Vagina (tissue), 2 donors: Measurements from ENCODE around the gene PPP1R14C.

Experiments used
- POLR2A ChIP-seq, 2 donors: fragments of 450-650 bp; IDR thresholded peaks; one replicate each; pipeline ENCODE4 v1.6.1; 2017; ENCODE audit warnings: antibody characterized with exemption in 2 of 2, mild to moderate bottlenecking in 2 of 2, moderate library complexity in 2 of 2
- POLR2AphosphoS5 ChIP-seq, 2 donors: sonication (generic); formaldehyde crosslinking; IDR thresholded peaks; one replicate each; pipeline ENCODE4 v1.9.0; 2017; ENCODE audit warnings: antibody characterized with exemption in 2 of 2, mild to moderate bottlenecking in 2 of 2, low read depth in 1 of 2; ENCODE audit not compliant: insufficient read depth in 1 of 2
- TF ChIP-seq, protein P1 (sequence below), 3 experiments: fragments of 450-650 bp in 2 of 3; fragments of 200-600 bp in 1 of 3; sonication (generic) in 1 of 3; IDR thresholded peaks; one replicate each; pipeline ENCODE4 v1.5.1; 2017 to 2019; ENCODE audit warnings: antibody characterized with exemption in 3 of 3, mild to moderate bottlenecking in 2 of 3, moderate library complexity in 2 of 3

DNA sequence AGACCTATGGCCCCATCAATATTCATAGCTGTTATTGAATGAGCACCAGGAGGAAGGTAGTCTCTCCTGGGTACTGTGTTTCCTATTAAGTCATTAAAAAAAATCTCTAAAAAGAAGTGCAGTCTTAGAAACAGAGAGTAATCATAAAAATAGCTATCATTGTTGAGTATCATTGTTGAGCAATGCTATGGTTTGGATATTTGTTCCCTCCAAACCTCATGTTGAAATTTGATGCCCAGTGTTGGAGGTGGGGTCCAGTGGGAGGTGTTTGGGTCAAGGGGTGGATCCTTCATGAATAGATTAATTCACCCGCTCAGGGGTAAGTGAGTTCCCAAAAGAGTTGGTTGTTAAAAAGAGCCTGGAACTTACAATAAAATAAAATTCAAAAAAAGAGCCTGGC, 137.9 kb downstream of the PPP1R14C start:
- TF ChIP-seq POLR2AphosphoS5 (IDR thresholded peaks at IDR 0.05; ENCODE audit: insufficient read depth in 1 of 2, low read depth in 1 of 2) = no peak
- TF ChIP-seq, protein P1, sequence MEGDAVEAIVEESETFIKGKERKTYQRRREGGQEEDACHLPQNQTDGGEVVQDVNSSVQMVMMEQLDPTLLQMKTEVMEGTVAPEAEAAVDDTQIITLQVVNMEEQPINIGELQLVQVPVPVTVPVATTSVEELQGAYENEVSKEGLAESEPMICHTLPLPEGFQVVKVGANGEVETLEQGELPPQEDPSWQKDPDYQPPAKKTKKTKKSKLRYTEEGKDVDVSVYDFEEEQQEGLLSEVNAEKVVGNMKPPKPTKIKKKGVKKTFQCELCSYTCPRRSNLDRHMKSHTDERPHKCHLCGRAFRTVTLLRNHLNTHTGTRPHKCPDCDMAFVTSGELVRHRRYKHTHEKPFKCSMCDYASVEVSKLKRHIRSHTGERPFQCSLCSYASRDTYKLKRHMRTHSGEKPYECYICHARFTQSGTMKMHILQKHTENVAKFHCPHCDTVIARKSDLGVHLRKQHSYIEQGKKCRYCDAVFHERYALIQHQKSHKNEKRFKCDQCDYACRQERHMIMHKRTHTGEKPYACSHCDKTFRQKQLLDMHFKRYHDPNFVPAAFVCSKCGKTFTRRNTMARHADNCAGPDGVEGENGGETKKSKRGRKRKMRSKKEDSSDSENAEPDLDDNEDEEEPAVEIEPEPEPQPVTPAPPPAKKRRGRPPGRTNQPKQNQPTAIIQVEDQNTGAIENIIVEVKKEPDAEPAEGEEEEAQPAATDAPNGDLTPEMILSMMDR (IDR thresholded peaks at IDR 0.05) = no peak
- TF ChIP-seq POLR2A (IDR thresholded peaks at IDR 0.05) = no peak
